Stimulated activated CD4-positive, alpha-beta T cell treated with anti-CD3 and anti-CD28 coated beads, TNF-alpha, amount 100 ng/mL, for 48 hours (primary cell): ENCODE measurements around the gene CHRNA1.

Source experiments
- DNase-seq, 3 donors: peaks; one replicate each; pipeline ENCODE4 v3.0.0-alpha.2; 2020; ENCODE audit warnings: low read depth in 3 of 3

CHRNA1 gene

DNA sequence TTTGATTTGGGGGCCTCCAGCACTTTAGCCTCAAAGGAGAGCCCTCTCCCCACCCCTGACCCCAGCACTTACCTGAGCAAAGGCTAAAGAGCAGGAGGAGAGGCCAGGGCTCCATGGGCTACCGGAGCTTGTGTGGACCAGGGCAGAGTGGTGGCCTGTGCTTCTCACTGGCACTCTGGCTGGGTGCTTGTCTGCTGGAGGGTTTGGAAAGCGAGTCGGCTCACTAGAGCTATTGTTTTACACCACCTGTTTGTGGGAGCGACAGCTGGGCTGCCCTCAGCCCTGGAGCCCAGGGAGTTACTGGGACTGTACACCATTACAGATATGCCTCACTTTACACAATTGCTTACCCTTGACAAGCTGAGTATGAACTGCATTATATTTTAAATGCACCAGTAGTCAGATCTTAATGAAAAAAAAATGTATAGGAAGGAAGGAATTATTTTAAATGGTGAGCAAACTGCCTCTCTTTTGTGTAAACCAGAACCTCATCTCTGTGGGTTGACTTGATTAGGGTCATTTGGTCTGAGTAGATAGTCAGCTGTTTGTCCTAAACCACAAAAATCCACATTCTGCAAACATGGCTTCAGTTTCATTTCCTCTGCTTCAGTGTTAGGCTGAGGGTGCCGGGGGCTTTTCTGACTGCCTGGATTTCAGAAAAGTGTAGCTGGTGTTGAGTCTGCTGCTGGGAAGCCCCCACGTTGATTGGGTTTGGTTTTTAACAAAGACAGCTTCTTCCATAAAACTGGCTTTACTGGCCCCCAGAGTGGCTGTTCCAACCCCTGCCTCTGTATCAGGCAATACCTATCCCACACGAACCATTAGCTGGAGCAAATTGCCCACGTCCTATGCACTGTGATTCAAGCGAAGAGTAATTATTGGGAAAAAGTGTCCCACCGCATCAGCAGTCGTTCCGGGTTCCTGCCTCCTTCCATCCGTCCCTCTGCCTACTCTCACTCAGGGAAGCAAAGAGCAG is at the start of gene CHRNA1:
Gene CHRNA1, minus strand, starts transcription at position 193 of the 976 bp plus-strand sequence. Its CDS starts 78 bp downstream, at position 115.
- DNase-seq, result no peak

GRCh38 chr2:174812037-174812436 is 47.8 kb upstream of the CHRNA1 start:
- no peak for DNase-seq

DNA sequence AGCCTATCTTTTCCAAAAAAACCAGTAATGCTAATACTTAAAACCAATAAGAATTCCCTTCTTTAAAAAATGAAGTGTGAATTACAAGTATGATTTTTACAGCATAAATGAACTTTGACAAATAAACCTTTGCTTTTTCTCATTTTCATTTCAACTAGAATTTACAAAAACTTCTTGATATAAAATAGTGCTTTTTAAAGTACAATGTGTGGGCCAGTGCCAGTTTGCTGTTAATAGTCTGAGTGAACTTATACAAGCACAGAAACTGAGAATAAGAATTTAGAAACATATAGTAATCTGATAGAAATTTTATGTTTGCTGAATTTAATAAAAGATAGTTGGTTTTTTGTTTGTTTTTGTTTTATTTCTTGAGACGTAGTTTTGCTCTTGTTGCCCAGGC is 43.7 kb upstream of the CHRNA1 start:
- DNase-seq, result no peak

DNA sequence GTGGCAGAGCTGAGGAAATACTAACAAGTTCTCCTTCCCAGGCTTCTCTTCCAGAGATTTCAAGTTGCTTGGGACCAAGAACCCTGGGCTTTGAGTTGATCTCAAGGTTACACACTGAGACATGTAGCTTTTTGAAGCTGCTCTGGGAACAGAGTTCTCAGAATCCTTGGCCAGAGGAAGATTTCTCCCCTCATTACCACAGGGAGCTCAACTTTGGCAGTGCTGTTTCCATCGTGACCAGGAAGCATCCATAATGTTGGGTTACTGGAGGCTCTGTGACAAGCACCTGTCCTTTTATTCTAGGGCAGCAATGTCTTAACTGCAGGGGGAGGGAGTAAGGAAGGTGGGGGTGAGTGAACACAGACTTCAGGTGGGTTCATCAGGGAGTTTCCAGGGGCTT is 41.5 kb upstream of the CHRNA1 start:
- DNase-seq, result no peak

- no peak for DNase-seq
These were observed 38.2 kb upstream of the CHRNA1 start for GRCh38 chr2:174802459-174802858.

DNA sequence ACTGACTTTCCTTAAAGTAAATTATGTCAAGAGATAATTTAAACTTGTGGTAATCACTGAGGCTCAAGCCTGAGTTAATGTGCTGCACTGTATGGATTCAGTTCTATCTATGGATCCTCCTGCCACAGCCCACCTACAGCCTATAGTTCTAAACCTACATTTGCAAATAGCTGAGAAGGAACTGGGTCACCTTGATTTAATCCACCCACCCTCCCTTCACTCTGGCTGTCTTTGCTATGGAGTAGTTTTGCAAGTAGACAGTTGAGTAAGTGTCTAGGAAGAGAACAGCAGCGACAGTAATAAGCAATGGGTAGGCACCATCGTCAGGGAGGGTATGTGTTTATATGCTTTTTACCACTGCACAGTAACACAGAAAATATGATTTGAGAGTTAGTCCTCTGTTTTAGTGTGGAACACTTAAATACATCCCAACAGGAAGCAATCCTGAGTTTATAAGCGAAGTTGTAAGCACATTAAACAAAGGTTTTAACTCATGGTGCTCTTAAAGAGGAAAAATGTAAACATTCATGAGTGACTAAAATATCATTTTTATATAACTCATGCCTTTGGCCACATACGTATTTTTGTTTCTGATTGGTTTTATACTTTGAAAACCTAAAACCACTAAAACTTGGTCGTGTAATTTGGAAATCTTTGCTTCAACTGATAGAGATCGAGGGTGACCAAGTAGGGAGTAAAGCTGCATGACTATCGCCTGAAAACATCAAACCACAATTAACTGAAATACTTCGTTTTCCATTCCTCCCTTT is 36.3 kb upstream of the CHRNA1 start:
- no peak for DNase-seq

GRCh38 chr2:174798801-174799200 is 34.5 kb upstream of the CHRNA1 start:
- DNase-seq, result no peak

DNA sequence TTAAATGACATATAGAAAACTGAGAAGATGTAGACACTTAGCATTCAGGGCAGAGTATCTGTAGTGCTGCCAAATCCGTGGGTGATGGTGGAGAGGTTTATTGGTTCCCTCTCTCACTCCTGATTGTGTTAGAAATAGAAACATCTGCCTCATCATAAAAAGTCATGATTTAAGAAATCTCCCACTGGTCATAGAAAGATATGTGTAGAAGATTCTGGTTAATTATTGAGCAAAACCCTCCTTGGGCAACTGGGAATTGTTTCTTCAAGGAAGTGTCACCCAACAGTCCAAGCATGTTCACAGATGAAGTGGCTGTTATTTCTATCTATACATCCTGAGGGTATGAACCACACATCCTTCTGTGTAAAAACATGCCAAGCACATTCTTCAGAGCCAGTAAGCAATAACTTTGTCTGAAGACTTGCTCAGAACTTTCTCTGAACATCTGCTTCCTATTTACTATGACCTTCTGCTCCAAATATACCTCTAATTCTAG is 33.6 kb upstream of the CHRNA1 start:
- DNase-seq, result no peak

- DNase-seq, result no peak
These were observed 32.1 kb upstream of the CHRNA1 start for GRCh38 chr2:174796319-174796771.

GRCh38 chr2:174794851-174795374 is 30.6 kb upstream of the CHRNA1 start:
- DNase-seq, result no peak

- no peak for DNase-seq
These were observed 28.2 kb upstream of the CHRNA1 start for GRCh38 chr2:174792309-174793025.

- DNase-seq, result no peak
These were observed 27.5 kb upstream of the CHRNA1 start for GRCh38 chr2:174791746-174792280.

DNA sequence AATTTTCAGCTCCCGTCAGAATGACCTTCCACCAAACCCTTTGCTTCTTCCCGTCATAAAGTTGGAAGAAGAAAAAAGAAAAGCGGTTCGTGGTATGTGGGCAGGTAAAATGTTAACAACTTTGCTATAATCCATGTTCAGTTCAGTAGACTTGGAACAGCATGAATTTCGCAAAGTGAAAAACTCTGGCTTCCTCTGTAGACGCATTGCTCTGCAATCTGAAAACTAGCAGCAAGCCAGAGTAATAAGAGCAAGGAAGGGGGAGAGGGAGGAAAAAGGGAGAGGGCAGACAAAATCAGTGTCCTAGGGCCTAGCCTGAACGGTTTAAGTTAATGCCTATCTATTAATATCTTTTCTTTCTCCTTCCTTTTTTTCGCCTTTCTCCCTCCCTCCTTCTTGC is 26.7 kb upstream of the CHRNA1 start:
- DNase-seq, result no peak

- DNase-seq, result no peak
These were observed 24.7 kb upstream of the CHRNA1 start for GRCh38 chr2:174789001-174789400.

DNA sequence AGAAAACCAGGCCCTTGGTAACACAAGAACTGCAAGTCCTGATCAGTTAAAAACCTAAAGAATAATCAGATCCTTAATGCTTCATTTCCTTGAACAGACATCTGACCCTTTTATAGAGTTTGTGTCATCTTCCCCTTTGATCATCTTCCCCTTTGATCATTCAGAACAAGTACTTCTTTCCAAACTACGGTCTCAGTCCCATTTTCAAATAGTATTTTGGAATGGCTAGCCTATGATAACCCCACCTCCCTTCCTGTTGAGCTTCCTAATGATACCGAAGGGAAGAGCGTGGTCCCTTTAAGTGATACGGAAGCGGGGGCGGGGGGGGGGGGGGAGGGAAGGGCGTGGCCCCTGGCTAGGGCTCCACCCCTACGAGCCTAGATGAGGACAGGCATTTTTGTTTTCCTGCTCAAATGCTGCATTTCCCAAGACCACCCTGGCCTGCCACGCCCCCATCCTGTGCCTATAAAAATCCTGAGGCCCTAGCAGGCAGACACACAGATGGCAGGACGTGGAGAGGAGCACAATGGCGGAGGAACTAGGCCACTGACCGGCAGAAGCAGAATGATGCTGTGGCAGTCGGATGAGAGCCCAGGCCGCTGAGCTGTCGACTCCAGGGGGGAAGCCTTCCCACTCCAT is 24.1 kb upstream of the CHRNA1 start:
- no peak for DNase-seq

- DNase-seq, result no peak
These were observed 23.4 kb upstream of the CHRNA1 start for GRCh38 chr2:174787487-174788205.

DNA sequence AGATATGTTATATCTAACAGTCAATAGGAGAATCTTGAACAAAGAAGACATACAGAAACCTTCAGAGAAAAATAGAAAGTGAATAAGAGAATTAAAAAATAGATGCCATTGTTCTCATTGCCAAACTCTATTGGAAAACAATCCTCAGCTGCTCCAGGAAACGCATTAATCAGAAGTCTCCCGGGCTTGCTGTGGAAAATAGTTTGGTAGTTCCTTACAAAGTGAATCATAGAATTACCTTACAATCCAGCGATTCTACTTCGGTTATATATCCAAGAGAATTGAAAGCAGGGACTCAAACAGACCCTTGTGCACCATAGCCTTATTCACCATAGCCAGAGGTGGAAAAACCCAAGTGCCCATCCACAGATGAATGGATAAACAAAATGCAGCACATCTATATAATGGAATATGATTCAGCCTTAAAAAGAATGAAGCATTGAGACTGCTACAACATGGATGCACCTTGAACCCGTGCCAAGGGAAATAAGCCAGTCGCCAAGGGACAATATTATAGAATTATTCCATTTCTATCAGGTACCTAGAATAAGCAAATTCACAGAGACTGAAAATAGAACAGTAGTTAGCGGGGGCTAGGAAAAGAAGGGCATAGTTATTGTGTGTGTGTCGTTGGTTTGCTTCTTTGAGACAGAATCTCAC is 21.9 kb upstream of the CHRNA1 start:
- DNase-seq, result no peak

- no peak for DNase-seq
These were observed 21.2 kb upstream of the CHRNA1 start for GRCh38 chr2:174785481-174785880.

DNA sequence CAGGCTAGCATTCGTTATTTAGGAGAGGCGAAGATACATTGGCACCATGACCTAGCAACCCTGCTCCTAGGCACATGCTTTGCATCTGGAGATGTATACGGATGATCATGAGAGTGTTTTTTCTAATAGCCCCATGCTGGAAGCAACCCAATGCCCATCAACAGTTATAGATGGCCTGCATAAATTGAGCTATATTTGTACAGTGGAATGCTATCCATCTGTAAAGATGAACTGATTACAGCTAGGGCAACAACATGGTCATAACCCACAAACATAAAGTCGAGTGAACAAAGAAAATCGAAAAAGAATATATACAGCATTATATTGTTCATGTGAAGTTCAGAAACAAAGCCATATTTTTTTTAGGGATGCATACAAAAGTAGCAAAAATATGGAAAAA is 20.6 kb upstream of the CHRNA1 start:
- no peak for DNase-seq

- DNase-seq, result no peak
These were observed 20.0 kb upstream of the CHRNA1 start for GRCh38 chr2:174784316-174784715.
